Forelimb muscle (tissue), 1 donor: ENCODE results near the gene MIEF1. TPM values are rescaled to one million over a fixed set of nuclear protein-coding genes. Genes with fewer than 3 reads are reported as not detected.
A peak's percentile ranks its signal among the peaks of the same experiment; 100 is the strongest.
"Not testable (repeated sequence)": the region's sequence is repeated elsewhere in the genome, so short reads cannot be mapped to it uniquely, and the experiment has no call there.

ENCODE experiments used
- DNase-seq: peaks from one replicate; pipeline ENCODE4 v3.0.0-alpha.2; 2013; ENCODE audit warnings: low read depth
- polyA plus RNA-seq: library from polyadenylated mRNA; unstranded; fragments of 120-200 nt; gene quantifications from one replicate; pipeline ENCODE4 v1.2.1, GENCODE V29; 2013; ENCODE audit not compliant: insufficient read length

The MIEF1 gene
- polyA plus RNA-seq, 1 donor: 15.3 TPM

DNA sequence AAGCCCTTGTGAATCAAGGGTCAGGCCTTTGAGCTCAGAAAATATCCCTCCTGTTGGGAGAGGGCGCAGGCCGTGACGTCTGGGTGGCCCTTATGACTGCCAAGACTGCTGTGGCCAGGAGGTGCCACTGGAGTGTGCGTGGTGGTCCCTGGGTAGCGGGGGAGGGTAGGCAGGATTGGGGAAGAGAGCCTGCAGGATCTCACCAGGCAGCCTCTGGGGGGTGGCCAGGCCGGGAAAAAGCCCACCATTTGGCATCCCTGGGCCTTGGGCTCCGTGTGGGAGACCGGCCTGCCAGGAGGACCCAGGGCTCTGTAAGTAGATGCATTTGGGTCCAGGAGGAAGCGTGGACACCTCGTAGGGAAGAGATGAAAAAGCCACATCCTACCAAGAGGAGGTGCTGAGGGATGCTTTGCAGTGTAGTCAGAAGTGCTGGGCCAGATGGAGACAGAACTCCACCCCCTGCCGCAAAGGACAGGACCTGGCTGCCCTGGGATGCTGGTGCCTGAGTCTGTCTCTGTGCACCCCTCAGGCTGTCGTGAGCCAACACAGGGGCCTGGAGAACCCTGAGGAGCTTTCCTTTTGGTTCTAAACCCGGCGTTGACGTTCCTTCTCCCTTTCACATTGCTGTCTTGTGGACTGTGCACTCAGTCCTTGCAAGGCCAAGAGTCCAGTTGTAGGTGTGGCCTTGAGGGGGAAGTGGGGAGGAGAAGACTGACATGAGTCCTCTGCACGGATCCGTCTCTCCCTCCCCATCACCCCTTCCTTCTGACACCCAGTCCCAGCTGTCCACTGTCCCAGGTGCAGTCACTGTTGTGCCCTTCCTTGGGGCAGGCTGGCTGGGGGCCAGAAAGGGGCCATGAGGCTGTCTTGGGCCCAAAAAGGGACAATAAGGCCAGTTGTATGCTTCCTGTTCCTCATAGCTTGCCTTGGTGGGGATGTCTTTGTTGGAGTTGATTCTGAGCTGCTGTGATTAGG, 12.7 kb upstream of the MIEF1 start:
- DNase-seq: no peak

DNA sequence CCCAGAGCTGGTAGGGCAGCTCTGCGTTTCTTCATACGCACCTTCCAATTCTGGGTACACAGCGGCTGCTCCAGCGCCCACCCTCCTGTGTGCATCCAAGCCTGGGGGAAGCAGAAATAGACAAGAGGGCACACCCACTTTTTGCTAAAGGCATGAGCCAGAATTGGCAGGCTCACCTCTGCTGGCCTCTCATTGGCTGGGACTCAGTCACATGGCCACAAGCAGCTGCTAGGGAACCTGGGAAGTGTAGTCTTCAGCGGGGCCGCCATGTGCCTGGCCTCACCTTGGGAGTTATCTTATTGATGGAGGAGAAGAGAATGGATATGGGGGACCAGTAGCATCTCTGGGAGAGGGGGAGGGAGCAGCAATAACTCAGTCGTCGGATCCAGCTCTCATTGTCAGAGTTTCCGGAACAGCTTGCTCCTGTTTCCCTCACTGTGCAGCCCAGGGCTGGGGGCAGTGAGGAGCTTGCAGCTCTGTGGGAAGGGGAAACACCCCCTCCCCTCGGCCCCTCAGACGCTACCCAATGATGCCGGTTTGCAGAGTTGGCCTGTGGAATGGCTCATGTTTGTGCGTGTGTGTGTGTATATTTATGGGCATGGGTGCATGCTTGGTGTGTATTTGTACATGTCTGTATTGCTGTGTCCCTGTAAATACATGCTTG, 11.8 kb upstream of the MIEF1 start:
- peak; percentile 52 for DNase-seq

- no peak for DNase-seq
Observed at GRCh38 chr22:39490966-39491680, 11.0 kb upstream of the MIEF1 start.

GRCh38 chr22:39491696-39492095, 10.4 kb upstream of the MIEF1 start:
- DNase-seq: no peak

GRCh38 chr22:39492186-39492585, 9.9 kb upstream of the MIEF1 start:
- DNase-seq: no peak

DNA sequence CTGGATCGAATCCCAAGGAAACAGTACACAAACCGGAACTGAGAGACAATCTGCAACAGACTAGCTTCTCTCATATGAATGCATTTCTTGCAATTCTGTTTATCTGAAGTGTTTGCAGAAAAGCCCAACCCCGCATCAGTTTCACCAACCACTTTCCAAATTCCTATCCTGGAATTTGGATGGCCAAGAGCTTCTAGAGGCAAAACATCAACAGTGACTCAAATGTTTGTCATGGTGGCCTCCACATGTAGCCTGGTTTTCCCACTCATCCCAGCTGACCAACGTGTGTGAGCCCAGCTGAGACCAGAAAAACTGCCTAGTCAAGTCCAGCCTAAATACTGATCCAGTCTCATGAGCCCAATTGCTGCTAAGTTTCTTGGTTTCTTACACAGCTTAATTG, 8.3 kb upstream of the MIEF1 start:
- DNase-seq: no peak

- DNase-seq: no peak
Observed at GRCh38 chr22:39494471-39495120, 7.5 kb upstream of the MIEF1 start.

- DNase-seq: no peak
Observed at GRCh38 chr22:39496131-39496838, 5.8 kb upstream of the MIEF1 start.

GRCh38 chr22:39497429-39497828, 4.7 kb upstream of the MIEF1 start:
- no peak for DNase-seq

- DNase-seq: no peak
Observed at GRCh38 chr22:39498368-39498767, 3.7 kb upstream of the MIEF1 start.

DNA sequence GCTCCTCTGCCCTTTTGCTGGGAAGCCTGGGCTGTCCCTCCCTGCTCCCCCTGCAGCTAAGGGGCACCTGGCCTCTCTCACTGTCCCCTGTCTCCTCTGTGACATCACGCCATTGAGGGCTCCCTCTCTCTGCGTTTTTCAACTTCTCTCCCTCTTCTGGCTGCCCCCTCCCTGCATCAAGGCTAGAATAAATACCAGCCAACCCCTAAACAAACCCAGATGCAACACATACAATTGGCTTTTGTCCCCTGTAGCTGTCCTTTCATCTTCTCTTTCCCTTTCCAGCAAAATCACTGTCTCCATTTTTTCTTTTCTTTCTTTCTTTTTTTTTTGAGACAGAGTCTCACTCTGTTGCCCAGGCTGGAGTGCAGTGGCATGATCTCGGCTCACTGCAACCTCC, 3.3 kb upstream of the MIEF1 start:
- no peak for DNase-seq

DNA sequence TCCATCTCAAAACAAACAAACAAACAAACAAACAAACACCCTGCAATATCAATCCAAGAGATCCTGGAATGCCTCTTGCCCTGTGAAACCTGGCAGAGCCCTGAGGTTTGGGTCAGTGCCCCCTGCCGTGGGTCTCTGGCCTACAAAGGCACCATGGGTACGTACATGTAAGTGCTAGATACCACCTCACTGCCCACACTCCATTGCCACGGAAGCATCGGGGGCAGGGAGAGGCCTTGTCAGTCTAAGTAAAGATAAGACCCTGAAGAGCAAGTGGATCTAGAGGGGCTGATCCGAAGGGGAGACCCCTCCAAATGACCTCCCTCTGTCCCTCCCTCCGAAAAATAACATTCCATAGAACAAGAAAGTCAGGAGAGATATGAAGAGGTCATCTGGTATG, 2.0 kb upstream of the MIEF1 start:
- DNase-seq: no peak

DNA sequence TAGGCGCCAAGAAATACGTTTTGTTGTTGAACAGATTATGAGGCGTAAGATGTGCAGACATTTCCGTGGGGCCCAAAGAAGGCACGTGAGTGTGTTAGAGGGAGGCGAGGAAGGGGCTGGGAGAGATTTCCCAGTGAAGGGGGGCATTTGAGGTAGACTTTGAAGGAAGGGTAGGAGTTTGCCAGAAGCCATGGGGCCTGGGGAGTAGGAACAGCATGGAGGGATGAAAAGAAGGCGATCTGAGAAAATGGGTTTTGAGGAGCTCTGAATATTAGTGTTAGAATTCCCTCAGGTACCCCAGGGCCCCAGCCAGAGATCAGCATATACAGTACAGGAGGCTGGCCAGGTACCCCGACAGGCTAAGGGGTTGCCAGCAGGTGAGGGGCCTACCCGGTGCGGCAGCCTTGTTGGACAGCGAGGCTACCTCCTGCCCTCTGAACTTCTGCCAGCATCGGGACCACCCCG, 414 bp upstream of the MIEF1 start:
- no peak for DNase-seq

- DNase-seq: no peak
Observed at GRCh38 chr22:39502789-39503409, 809 bp downstream of the MIEF1 start.

- DNase-seq: no peak
Observed at GRCh38 chr22:39503630-39504029, 1.5 kb downstream of the MIEF1 start.

- DNase-seq: no peak
Observed at GRCh38 chr22:39504071-39504470, 2.0 kb downstream of the MIEF1 start.

GRCh38 chr22:39507021-39507420, 4.9 kb downstream of the MIEF1 start:
- not testable (repeated sequence) for DNase-seq

GRCh38 chr22:39508393-39508792, 6.3 kb downstream of the MIEF1 start:
- DNase-seq: no peak

- no peak for DNase-seq
Observed at GRCh38 chr22:39510529-39511149, 8.5 kb downstream of the MIEF1 start.

DNA sequence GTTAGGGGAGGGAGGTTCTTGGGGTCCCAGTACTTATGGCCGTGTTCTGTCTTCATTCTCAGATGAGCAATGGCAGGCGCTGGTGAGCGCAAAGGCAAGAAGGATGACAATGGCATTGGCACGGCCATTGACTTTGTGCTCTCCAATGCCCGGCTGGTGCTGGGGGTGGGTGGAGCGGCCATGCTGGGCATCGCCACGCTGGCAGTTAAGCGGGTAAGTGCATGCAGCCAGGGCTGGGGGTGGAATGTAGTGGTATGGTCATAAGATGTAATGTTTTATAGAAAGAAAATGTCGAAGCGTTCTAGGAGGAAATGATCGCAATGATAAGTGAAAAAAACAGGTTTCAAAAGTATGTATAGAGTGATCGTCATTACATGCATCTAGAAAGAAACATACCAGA, 9.1 kb downstream of the MIEF1 start:
- DNase-seq: no peak
